GM12878 (cell line): ENCODE data around the gene GLRA1. TPM values are rescaled to one million over a fixed set of nuclear protein-coding genes. Genes with fewer than 3 reads are reported as not detected.

Experiments
- ATAC-seq: fragments of 200-7000 bp; cut with Tn5 transposase; 3 replicates; pipeline ENCODE4 v1.9.1; 2020; ENCODE audit warnings: mild to moderate bottlenecking, moderate library complexity
- BruUV-seq: library from RNA; stranded (reverse); fragments of 400-500 nt; replicated peaks from 2 replicates; lab custom pipeline; 2021; lab: Mats Ljungman, UMichigan
- CTCF ChIA-PET: fragments of 300-600 bp; sonication (Branson Sonifier 250); formaldehyde crosslinking; extraction: SDS; loops from one replicate; lab custom pipeline; 2021; ENCODE audit warnings: inconsistent platforms; lab: Yijun Ruan, JAX
- POLR2A ChIA-PET: fragments of 350-600 bp; formaldehyde crosslinking; extraction: SDS; loops from one replicate; lab custom pipeline; 2021; ENCODE audit warnings: inconsistent platforms; lab: Charles Lee
- RAD21 ChIA-PET: fragments of 300-600 bp; sonication (Branson Sonifier 250); formaldehyde crosslinking; loops from one replicate; lab custom pipeline; 2023; ENCODE audit warnings: antibody characterized with exemption; ENCODE audit not compliant: unreplicated experiment; lab: Charles Lee
- SMC1A ChIA-PET: fragments of 300-600 bp; sonication (Branson Sonifier 250); formaldehyde crosslinking; loops from one replicate; lab custom pipeline; 2023; ENCODE audit not compliant: unreplicated experiment, uncharacterized antibody; lab: Charles Lee
- DNase-seq: peaks from one replicate; pipeline ENCODE4 v3.0.0-alpha.2; 2011; ENCODE audit warnings: low read depth, low spot score
- FAIRE-seq: peaks from 3 replicates; lab custom pipeline; 2011; peaks lifted over from hg19 to GRCh38; lab: Jason Lieb, UNC
- H2AFZ ChIP-seq: 2 replicates; pipeline ENCODE4 v1.6.0; 2011; ENCODE audit warnings: low read depth, low read length, control low read depth; ENCODE audit not compliant: control insufficient read depth
- H3K27ac ChIP-seq: 2 replicates; pipeline ENCODE4 v1.5.1; 2011; ENCODE audit warnings: control low read depth; ENCODE audit not compliant: control insufficient read depth, insufficient read depth
- H3K27me3 ChIP-seq, 2 experiments: replicated peaks in 1 of 2; 2 replicates each; pipeline versions ENCODE4 v1.6.0 to v1.6.1; 2011; ENCODE audit warnings: low read length in 1 of 2; ENCODE audit not compliant: control insufficient read depth in 2 of 2, insufficient read depth in 2 of 2
- H3K36me3 ChIP-seq, 2 experiments: 2 replicates each; pipeline ENCODE4 v1.5.1; 2011; ENCODE audit warnings: low read length in 1 of 2; ENCODE audit not compliant: control insufficient read depth in 2 of 2, insufficient read depth in 2 of 2
- H3K4me1 ChIP-seq: 2 replicates; pipeline ENCODE4 v1.6.1; 2011; ENCODE audit warnings: mild to moderate bottlenecking, low read length, moderate library complexity, mixed read lengths; ENCODE audit not compliant: control insufficient read depth, insufficient read depth
- H3K4me2 ChIP-seq: 2 replicates; pipeline ENCODE4 v1.6.0; 2011; ENCODE audit warnings: control low read depth; ENCODE audit not compliant: control insufficient read depth, insufficient read depth
- H3K4me3 ChIP-seq: fragments of 200-600 bp; sonication (generic); 2 replicates; pipeline ENCODE4 v1.5.1; 2016
- H3K79me2 ChIP-seq: 2 replicates; pipeline ENCODE4 v1.6.0; 2011; ENCODE audit warnings: low read length; ENCODE audit not compliant: control insufficient read depth, insufficient read depth
- H3K9ac ChIP-seq: 2 replicates; pipeline ENCODE4 v1.8.0; 2011; ENCODE audit warnings: low read length, control low read depth, mixed read lengths; ENCODE audit not compliant: control insufficient read depth, insufficient read depth
- H3K9me3 ChIP-seq: replicated peaks from 3 replicates; pipeline ENCODE4 v1.5.1; 2011; ENCODE audit warnings: mild to moderate bottlenecking, low read length; ENCODE audit not compliant: control insufficient read depth, insufficient read depth
- H4K20me1 ChIP-seq: 2 replicates; pipeline ENCODE4 v1.6.0; 2011; ENCODE audit not compliant: control insufficient read depth, insufficient read depth
- BHLHE40 ChIP-seq, 2 experiments: fragments of 450-650 bp in 1 of 2; IDR thresholded peaks; 2 replicates each; pipeline ENCODE4 v1.6.1; 2011 to 2017; ENCODE audit warnings: low read depth in 2 of 2, borderline replicate concordance in 1 of 2, improper control_type of control experiment in 1 of 2, low read length in 1 of 2, mild to moderate bottlenecking in 1 of 2
- CHD4 ChIP-seq: fragments of 200-600 bp; sonication (generic); IDR thresholded peaks from 2 replicates; pipeline ENCODE4 v1.6.1; 2016; ENCODE audit warnings: mild to moderate bottlenecking
- ESRRA ChIP-seq: IDR thresholded peaks from 2 replicates; pipeline ENCODE4 v1.6.1; 2012; ENCODE audit warnings: mild to moderate bottlenecking, low read length, improper control_type of control experiment
- EZH2 ChIP-seq: IDR thresholded peaks from 2 replicates; pipeline ENCODE4 v1.6.1; 2012; ENCODE audit warnings: low read depth, mild to moderate bottlenecking, control low read depth, inconsistent platforms, low read length, borderline replicate concordance; ENCODE audit not compliant: control insufficient read depth
- GATAD2B ChIP-seq: fragments of 450-650 bp; conservative IDR thresholded peaks from 2 replicates; pipeline ENCODE4 v1.6.1; 2017; ENCODE audit warnings: low read depth, mild to moderate bottlenecking, moderate library complexity
- HDAC6 ChIP-seq: fragments of 200-600 bp; sonication (generic); IDR thresholded peaks from one replicate; pipeline ENCODE4 v1.8.0; 2017; ENCODE audit warnings: antibody characterized with exemption; ENCODE audit not compliant: unreplicated experiment
- SIX5 ChIP-seq: IDR thresholded peaks from 2 replicates; pipeline ENCODE4 v1.6.1; 2011; ENCODE audit warnings: mild to moderate bottlenecking, low read depth, low read length, moderate library complexity; ENCODE audit not compliant: severe bottlenecking
- STAT3 ChIP-seq: IDR thresholded peaks from 2 replicates; pipeline ENCODE4 v1.6.1; 2011; ENCODE audit warnings: low read depth, low read length, improper control_type of control experiment
- TCF12 ChIP-seq: IDR thresholded peaks from 2 replicates; pipeline ENCODE4 v1.6.1; 2011; ENCODE audit warnings: low read depth, mild to moderate bottlenecking, low read length
- YBX1 ChIP-seq: fragments of 450-650 bp; IDR thresholded peaks from 2 replicates; pipeline ENCODE4 v1.6.1; 2016; ENCODE audit warnings: antibody characterized with exemption
- WGBS: methylation state at CpG from one replicate; pipeline ENCODE4 v1.1.6; 2016; ENCODE audit warnings: low lambda C conversion rate; ENCODE audit not compliant: insufficient replicate concordance, insufficient coverage; ENCODE audit errors: missing lambda C conversion rate; 5-methylcytosine and 5-hydroxymethylcytosine counted together
- in situ Hi-C: fragments of 300-500 bp; cut with MboI; formaldehyde crosslinking; loops from 9 replicates; pipeline ENCODE4 v1.14.3; 2018; ENCODE audit warnings: mixed read lengths
- intact Hi-C: fragments of 100-400 bp; cut with micrococcal nuclease; formaldehyde crosslinking; loops from one replicate; pipeline ENCODE4 v1.14.2; 2022; ENCODE audit not compliant: unreplicated experiment
- polyA plus RNA-seq, 11 experiments: library from polyadenylated mRNA; depleted of rRNA in 4 of 11; unstranded in 6 of 11; stranded (reverse) in 5 of 11; fragments of >200 nt; fragmentation: Nextera tagmentation in 4 of 11; fragmentation: Illumina TruSeq in 1 of 11; extraction: Ambion mirVana in 4 of 11; extraction: Trizol in 1 of 11; gene quantifications; 1 replicate in 1 of 11; 2 replicates in 10 of 11; pipeline versions ENCODE4 v1.2.1 to v1.2.3, GENCODE V29; 2011 to 2016; ENCODE audit warnings: inconsistent platforms in 2 of 11, missing spikeins in 2 of 11, low read depth in 1 of 11
- total RNA-seq, 4 experiments: library from RNA; depleted of rRNA in 3 of 4; stranded (reverse); fragments of >200 nt in 3 of 4; fragmentation: Illumina TruSeq in 1 of 4; extraction: Trizol in 1 of 4; gene quantifications; 2 replicates each; pipeline versions ENCODE4 v1.2.1 to v1.2.3, GENCODE V29; 2013 to 2021
- TF ChIP-seq, protein P1 (sequence below): fragments of 150-350 bp; IDR thresholded peaks from 2 replicates; pipeline ENCODE4 v1.6.1; 2016; ENCODE audit warnings: low read depth, low read length
- TF ChIP-seq, protein P2 (sequence below): fragments of 450-650 bp; formaldehyde crosslinking; IDR thresholded peaks from 2 replicates; pipeline ENCODE4 v1.4.0; 2020; ENCODE audit warnings: mild to moderate bottlenecking, moderate library complexity

The GLRA1 gene
- total and polyA plus RNA-seq, 10 of the 15 experiments (the other 5 are each of a cell fraction or from before 2014, with no cell fraction given): not detected

DNA sequence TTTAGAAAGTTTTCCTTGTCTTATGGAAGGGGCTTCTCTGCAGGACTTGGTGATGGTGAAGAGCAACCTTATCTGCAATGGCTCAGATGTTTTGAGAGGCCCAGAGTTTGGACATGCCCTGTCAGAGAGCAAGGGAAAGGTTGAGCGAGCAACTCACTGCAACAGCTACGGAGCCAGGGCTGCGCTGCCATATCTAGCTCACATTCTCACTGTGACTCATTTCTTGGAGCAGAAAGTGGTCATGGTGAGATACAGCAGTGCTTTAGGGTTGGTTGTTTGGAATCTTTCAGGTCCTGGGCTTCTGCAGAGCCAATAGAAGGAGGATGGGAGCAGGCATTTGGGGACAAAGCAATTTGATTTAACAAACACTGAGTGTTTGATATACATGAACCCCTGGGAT is 12.3 kb downstream of the GLRA1 start:
- Histone ChIP-seq H4K20me1 (no peaks in the 10 kb centered on the region), H3K4me3 (no peak overlapping the region), H3K27ac (no peak overlapping the region), H3K9me3 (no peaks in the 10 kb centered on the region), H3K4me1 (no peaks in the 10 kb centered on the region), H2AFZ (no peak overlapping the region), H3K9ac (no peak overlapping the region), H3K36me3 (no peaks in the 10 kb centered on the region), H3K79me2 (no peaks in the 10 kb centered on the region), H3K27me3 (no peaks in the 10 kb centered on the region), H3K4me2 (no peak overlapping the region)
- FAIRE-seq (no peak), DNase-seq (no peak), ATAC-seq (no peak)
- ChIA-PET CTCF (no interaction called here), SMC1A (interaction anchor here (1.4 to 1.5 kb wide), 2 partner anchors 30 to 87 kb away, joined by 3 to 6 read pairs; no protein-coding TSS in a partner anchor), POLR2A (no interaction called here), RAD21 (no interaction called here)
- in situ Hi-C loops (no loop called here), intact Hi-C loops (no loop called here)
- no peak for TF ChIP-seq BHLHE40 (IDR thresholded peaks at IDR 0.05; ENCODE audit: borderline replicate concordance in 1 of 2, low read depth in 2 of 2, low read length in 1 of 2)
- no peak for TF ChIP-seq EZH2
- no peak for TF ChIP-seq GATAD2B
- TF ChIP-seq YBX1: no peak
- no peak for TF ChIP-seq ESRRA
- TF ChIP-seq CHD4: no peak
- TF ChIP-seq STAT3: no peak
- TF ChIP-seq, protein P1, sequence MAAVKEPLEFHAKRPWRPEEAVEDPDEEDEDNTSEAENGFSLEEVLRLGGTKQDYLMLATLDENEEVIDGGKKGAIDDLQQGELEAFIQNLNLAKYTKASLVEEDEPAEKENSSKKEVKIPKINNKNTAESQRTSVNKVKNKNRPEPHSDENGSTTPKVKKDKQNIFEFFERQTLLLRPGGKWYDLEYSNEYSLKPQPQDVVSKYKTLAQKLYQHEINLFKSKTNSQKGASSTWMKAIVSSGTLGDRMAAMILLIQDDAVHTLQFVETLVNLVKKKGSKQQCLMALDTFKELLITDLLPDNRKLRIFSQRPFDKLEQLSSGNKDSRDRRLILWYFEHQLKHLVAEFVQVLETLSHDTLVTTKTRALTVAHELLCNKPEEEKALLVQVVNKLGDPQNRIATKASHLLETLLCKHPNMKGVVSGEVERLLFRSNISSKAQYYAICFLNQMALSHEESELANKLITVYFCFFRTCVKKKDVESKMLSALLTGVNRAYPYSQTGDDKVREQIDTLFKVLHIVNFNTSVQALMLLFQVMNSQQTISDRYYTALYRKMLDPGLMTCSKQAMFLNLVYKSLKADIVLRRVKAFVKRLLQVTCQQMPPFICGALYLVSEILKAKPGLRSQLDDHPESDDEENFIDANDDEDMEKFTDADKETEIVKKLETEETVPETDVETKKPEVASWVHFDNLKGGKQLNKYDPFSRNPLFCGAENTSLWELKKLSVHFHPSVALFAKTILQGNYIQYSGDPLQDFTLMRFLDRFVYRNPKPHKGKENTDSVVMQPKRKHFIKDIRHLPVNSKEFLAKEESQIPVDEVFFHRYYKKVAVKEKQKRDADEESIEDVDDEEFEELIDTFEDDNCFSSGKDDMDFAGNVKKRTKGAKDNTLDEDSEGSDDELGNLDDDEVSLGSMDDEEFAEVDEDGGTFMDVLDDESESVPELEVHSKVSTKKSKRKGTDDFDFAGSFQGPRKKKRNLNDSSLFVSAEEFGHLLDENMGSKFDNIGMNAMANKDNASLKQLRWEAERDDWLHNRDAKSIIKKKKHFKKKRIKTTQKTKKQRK: no peak
- TF ChIP-seq, protein P2, sequence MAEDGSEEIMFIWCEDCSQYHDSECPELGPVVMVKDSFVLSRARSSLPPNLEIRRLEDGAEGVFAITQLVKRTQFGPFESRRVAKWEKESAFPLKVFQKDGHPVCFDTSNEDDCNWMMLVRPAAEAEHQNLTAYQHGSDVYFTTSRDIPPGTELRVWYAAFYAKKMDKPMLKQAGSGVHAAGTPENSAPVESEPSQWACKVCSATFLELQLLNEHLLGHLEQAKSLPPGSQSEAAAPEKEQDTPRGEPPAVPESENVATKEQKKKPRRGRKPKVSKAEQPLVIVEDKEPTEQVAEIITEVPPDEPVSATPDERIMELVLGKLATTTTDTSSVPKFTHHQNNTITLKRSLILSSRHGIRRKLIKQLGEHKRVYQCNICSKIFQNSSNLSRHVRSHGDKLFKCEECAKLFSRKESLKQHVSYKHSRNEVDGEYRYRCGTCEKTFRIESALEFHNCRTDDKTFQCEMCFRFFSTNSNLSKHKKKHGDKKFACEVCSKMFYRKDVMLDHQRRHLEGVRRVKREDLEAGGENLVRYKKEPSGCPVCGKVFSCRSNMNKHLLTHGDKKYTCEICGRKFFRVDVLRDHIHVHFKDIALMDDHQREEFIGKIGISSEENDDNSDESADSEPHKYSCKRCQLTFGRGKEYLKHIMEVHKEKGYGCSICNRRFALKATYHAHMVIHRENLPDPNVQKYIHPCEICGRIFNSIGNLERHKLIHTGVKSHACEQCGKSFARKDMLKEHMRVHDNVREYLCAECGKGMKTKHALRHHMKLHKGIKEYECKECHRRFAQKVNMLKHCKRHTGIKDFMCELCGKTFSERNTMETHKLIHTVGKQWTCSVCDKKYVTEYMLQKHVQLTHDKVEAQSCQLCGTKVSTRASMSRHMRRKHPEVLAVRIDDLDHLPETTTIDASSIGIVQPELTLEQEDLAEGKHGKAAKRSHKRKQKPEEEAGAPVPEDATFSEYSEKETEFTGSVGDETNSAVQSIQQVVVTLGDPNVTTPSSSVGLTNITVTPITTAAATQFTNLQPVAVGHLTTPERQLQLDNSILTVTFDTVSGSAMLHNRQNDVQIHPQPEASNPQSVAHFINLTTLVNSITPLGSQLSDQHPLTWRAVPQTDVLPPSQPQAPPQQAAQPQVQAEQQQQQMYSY: no peak
- TF ChIP-seq HDAC6: no peak
- TF ChIP-seq SIX5: no peak
- no peak for TF ChIP-seq TCF12
- 42% methylated on average over 3 of the region's 3 CpGs for WGBS
- BruUV-seq: no TSS peak
